Right lobe of liver (tissue), 4 donors: ENCODE measurements around the gene RNU6-8.

Experiments used
- POLR2A ChIP-seq: fragments of 450-650 bp; IDR thresholded peaks from one replicate; pipeline ENCODE4 v1.6.1; 2017; ENCODE audit warnings: antibody characterized with exemption, mild to moderate bottlenecking
- TF ChIP-seq, protein P1 (sequence below), 4 donors: fragments of 200-600 bp in 3 of 4; fragments of 450-650 bp in 1 of 4; IDR thresholded peaks; one replicate each; pipeline versions ENCODE4 v1.5.1 to v1.8.0; 2016 to 2022; ENCODE audit warnings: antibody characterized with exemption in 4 of 4, mild to moderate bottlenecking in 2 of 4
- donor health status: DM: no; HTN: no; CAD: no.
- donor health status: DM: no; HTN: no; CAD: no.
- donor health status: DM: no; HTN: yes; CAD: no.

DNA sequence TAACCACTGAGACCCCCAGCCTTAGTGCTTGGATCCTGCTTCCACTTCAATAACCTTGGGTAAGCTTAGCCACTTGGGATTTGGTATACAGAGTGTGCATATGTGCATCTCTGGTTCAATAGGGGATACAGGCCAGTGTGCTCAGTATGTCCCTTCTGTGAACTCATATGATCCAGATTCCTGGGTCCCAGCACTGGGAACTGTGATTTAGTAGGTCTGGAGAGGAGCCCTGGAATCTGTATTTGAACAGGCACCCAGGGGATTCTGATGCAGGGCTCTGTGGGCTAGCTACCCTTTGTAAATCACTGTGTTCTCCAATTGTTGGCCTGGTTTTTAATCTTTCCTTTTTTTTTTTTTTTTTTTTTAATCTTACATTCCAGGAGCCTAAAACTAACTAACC, 9.8 kb upstream of the RNU6-8 start:
- TF ChIP-seq POLR2A: no peak
- TF ChIP-seq, protein P1, sequence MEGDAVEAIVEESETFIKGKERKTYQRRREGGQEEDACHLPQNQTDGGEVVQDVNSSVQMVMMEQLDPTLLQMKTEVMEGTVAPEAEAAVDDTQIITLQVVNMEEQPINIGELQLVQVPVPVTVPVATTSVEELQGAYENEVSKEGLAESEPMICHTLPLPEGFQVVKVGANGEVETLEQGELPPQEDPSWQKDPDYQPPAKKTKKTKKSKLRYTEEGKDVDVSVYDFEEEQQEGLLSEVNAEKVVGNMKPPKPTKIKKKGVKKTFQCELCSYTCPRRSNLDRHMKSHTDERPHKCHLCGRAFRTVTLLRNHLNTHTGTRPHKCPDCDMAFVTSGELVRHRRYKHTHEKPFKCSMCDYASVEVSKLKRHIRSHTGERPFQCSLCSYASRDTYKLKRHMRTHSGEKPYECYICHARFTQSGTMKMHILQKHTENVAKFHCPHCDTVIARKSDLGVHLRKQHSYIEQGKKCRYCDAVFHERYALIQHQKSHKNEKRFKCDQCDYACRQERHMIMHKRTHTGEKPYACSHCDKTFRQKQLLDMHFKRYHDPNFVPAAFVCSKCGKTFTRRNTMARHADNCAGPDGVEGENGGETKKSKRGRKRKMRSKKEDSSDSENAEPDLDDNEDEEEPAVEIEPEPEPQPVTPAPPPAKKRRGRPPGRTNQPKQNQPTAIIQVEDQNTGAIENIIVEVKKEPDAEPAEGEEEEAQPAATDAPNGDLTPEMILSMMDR (IDR thresholded peaks at IDR 0.05): no peak
